HG02678 (cell line): ENCODE results near the gene C19orf73.
"Not testable (repeated sequence)": the region's sequence is repeated elsewhere in the genome, so short reads cannot be mapped to it uniquely, and the experiment has no call there.

Experiments
- ATAC-seq: cut with Tn5 transposase; IDR thresholded peaks from one replicate; pipeline ENCODE4 v1.9.1; 2021; ENCODE audit warnings: mild to moderate bottlenecking, moderate library complexity; ENCODE audit not compliant: unreplicated experiment

The C19orf73 gene

DNA sequence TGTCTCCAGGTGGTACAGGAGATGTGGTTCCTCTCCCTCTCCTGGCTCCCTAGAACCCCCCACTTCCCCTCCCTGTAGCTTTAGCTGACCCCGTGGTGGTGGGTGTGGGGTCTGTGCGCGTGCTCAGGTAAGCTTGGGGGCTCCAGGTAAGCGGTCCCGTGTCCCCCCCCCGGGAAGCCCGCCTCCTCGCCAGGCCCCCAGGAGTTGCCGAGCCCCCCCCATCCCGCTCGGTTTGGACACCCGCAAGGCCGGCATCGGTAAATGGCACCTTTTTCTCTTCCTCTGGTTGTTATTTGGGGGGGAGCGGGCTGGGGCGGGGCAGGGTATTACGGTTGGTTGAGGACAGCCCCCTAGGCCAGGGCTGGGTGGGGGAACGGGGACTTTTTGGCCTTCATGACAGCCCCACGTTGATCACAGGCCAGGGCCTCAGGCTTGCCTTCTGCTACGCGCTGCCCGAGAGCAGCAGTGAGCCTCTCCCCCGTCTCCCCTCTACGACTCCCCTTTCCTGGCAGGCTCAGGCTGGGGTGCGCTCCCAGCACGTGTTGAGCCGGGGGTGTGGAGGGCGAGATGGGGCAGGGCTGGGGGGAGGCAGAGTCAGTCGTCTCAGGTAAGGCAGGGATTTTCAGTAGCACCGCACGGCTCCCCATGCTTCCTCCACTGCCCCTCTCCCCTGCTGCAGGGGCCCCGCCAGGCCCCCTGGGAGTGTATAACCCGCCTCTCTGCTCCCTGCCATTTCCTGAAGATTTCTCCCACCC, 15.4 kb downstream of the C19orf73 start:
- no peak for ATAC-seq

- no peak for ATAC-seq
Measured at GRCh38 chr19:49102303-49102702, 16.6 kb downstream of the C19orf73 start.

DNA sequence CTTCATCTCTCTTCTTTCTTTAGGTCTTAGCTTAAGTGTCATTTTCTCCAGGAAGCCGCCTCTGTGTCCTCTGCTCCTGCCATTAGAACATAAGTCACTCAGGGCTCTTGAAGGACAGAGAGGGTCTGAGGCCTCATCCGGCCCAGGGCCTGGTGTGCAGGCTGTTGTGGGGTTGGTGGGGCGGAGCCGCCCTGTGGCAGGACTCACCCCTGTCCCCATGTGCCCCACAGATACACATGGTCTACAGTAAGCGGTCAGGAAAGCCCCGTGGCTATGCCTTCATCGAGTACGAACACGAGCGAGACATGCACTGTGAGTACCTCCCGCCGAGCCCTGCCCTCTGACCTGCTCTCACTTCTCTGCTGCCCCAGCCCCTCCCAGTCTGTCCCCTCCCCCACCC, 17.8 kb downstream of the C19orf73 start:
- no peak for ATAC-seq

GRCh38 chr19:49098795-49099194, 20.1 kb downstream of the C19orf73 start:
- no peak for ATAC-seq

GRCh38 chr19:49097453-49098288, 21.3 kb downstream of the C19orf73 start:
- no peak for ATAC-seq

- no peak for ATAC-seq
Measured at GRCh38 chr19:49094505-49095482, 24.1 kb downstream of the C19orf73 start.

DNA sequence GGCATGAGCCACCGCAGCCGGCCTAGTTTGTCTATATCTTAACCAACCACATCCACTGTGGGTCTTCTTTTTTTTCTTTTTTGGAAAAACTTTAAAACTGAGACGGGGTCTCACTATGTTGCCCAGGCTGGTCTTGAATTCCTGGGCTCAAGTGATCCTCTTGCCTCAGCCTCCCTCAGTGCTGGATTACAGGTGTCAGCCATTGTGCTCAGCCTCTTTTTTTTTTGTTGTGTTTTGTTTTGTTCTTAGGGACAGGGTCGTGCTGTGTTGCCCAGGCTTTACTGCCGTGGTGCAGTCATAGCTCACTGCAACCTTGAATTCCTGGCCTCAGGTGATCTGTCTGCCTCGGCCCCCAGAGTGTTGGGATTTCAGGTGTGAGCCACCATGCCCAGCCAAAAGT, 26.3 kb downstream of the C19orf73 start:
- ATAC-seq, result no peak

DNA sequence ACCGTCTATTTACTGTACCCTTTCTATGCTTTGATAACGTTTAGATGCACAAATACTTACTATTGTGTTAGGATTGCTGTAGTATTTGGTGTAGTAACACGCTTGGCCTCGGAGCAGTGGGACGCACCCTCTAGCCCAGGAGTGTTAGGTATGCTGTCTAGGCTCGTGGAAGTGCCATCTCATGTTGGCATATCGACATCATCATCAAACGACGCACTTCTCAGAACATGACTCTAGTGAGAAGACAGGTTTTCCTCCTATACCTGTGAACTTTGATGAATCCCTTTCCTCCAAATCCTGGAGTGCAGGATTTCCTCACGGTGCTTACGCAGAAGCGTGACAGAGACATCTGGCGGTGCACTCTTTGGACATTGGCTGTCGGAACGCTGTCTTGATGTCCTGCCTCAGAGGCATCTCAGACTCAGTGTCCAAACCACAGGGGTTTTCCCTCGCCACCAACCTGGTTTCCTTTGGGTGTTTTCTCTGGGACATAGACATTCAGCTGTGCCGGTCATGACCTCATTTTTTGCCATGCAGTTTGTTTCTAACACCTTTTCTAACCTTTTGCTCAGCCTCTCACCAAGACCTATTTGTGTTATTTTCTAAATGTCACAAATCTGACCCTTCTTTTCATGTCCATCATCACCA, 27.4 kb downstream of the C19orf73 start:
- no peak for ATAC-seq

GRCh38 chr19:49086296-49086695, 32.6 kb downstream of the C19orf73 start:
- no peak for ATAC-seq

- ATAC-seq, result no peak
Measured at GRCh38 chr19:49085868-49086232, 33.1 kb downstream of the C19orf73 start.

- peak; percentile 92 for ATAC-seq
Measured at GRCh38 chr19:49085020-49085867, 33.7 kb downstream of the C19orf73 start, which contains the start of gene SNRNP70. TSS of gene SNRNP70 (plus strand) at chr19:49085451. CDS start at chr19:49086415, 964 bp downstream.

- ATAC-seq, result no peak
Measured at GRCh38 chr19:49084206-49085019, 34.5 kb downstream of the C19orf73 start.

DNA sequence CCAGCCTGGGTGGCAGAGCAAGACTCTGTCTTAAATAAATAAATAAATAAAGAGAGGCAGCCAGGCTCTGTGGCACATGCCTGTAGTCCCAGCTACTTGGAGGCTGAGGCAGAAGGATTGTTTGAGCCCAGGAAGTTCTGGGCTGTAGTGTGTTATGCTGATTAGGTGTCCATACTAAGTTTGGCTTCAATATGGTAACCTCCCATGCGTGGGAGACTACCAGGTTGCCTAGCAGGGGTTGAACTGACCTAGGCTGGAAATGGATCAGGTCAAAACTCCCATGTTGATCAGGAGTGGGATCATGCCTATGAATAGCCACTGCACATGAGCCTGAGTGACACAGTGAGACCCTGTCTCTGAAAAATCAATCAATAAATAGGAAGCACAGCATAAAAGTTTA, 37.7 kb downstream of the C19orf73 start:
- no peak for ATAC-seq

- ATAC-seq, result no peak
Measured at GRCh38 chr19:49080392-49080791, 38.6 kb downstream of the C19orf73 start.

DNA sequence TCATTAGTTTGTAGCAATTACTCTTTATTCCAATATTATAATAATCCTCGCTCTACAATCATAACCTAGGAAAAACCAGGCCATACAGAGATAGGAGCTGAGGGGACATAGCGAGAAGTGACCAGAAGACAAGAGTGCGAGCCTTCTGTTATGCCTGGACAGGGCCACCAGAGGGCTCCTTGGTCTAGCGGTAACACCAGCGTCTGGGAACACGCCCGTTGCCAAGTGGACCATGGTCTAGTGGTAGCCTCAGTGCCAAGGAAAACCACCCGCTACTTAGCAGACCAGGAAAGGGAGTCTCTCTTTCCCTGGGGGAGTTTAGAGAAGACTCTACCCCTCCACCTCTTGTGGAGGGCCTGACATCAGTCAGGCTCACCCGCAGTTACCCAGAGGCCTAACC, 44.1 kb downstream of the C19orf73 start:
- ATAC-seq, result not testable (repeated sequence)

DNA sequence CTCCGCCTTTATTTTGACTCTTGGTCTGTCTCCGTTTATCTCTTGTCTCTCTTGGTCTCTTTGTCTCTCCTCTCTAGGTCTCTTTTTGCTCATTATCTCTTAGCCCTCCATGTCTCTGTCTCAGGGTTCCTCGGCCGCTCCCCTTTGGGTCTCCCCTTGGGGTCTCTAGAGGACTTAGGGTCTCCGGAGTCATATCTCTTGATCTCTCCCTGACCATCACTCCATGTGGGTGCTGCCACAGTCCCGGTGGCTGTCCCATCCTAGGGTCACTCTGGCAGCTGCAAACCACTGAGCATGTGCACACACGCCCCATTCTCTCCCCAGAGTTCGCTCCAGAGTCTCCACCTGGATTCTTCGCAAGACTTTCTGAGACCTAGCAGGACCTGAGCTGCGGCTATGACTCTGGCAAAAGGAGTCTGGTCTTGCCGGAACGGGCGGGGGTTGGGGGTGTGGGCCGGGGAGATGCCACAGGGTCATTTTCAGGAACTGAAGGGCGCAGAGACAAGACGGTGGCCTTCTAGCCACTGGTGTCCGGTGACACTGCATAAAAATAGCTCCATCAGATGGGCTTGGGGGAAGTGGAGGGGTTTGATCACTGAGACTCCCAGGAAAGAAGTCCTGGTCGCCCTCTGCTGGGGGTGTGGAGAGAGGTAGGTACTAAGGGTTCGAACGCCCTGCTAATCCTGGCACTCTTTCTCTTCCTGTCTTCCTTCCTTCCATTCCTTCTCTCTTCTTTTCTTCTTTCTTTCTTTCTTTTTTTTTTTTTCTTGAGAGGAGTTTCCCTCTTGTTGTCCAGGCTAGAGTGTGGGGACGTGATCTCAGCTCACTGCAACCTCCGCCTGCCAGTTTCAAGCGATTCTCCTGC, 45.2 kb downstream of the C19orf73 start:
- ATAC-seq, result no peak

DNA sequence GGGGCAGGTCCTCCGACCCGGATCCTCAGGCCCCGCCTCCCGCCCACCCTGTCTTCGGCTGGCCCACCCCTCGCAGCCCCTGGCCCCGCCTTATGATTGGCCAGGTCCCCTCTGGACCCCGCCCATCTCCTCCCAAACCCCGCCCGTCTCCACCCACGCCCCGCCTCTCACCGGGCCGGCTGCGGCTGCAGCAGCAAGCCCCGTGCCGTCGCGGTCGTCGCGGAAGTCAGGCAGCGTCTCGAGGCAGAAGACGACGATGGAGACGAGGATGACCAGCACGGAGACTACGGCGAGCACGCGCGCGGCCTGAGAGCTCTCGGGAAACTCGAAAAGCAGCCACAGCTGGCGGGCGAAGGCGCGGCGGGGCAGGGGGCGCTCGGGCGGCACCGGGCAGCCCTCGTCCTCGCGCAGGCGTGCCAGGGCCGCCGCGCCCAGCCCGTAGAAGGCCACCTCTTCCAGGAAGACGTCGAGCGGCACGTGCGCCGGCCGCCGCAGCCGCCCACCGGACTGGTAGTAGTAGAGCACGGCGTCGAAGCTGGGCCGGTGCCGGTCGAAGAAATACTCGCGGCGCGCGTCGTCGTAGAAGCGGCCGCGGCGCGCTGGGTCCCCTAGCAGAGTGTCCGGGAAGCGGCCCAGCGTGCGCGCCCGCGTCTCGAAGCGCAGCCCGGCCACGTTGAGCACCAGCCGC, 46.9 kb downstream of the C19orf73 start:
- no peak for ATAC-seq
